Hematopoietic multipotent progenitor cell treated with erythropoietin and hydrocortisone succinate and interleukin-3 and kit ligand, for 6 days (in vitro differentiated cells): ENCODE measurements around the gene CHST13.

Experiments
- DNase-seq: peaks from one replicate; pipeline ENCODE4 v3.0.0-alpha.2; 2015

CHST13 gene

DNA sequence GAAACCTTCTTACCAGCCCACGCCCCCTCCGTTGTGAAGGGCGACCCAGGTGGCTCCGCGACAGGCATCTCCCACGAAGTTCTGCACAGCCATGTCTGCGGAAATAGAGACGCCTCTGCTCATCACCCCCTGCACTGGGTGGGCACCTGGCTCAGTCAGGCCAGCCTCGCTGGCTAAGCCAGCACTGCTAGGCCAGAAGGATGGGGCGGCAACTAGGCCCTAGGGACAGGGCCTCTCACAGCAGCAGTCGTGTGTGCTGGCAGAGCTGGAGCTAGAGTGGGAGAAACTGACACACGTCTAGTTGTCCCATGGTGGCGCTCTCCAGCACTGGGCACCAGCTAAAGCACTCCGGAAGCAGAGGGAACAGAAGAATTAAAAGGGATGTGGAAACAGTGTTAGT lies 35.8 kb upstream of the CHST13 start:
- no peak for DNase-seq

DNA sequence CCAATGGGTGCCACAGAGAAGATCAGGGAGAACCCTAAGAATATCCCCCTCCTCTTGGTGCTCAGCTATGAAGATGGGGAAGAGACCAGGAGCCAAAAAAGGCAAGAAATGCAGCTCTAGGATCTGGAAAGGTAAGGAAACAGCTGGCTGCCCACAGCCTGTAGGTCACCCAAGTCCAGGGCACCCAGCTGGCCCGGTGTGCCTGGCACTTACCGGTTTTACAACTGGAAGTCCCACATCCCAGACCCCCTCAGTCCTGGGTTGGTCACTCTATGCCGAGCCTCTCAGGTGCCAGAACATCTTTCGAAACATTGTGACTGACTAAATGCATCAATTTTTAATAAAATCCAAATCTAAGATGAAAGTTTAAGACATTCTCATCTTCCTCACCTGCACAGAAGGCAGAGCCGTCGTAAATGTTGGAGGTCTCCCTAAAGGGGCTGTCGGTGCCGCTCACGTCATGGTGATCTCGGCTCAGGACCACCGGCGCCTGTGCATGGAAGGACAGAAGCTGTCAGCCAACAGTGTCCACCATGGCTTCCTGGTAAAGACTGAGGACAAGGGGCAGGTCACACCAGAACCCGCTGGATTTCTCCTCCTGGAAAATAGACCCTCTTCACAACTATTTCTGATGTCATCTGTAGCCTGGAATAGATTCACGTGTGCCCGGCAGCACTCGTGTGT lies 34.9 kb upstream of the CHST13 start:
- no peak for DNase-seq

GRCh38 chr3:126490619-126491018 lies 33.3 kb upstream of the CHST13 start:
- no peak for DNase-seq

GRCh38 chr3:126491221-126492013 lies 32.5 kb upstream of the CHST13 start:
- no peak for DNase-seq

DNA sequence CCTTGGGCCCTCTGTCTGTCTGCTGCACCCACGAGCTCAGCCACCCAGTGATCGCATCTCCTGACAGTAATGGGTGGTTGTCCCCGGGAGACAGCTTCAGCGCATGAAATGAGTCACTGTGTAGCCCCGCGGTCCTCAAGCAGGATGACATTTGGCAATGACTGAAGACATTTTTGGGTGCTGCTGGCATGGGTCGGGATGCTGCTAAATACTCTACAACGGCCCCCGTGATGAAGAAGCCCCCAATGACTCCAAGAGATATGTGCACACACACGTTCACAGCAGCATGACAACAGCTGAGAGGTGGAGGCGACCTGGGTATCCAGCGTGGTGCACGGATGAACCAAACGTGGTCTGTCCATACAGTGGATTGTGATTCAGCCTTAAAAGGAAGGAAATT lies 30.9 kb upstream of the CHST13 start:
- DNase-seq, result no peak

DNA sequence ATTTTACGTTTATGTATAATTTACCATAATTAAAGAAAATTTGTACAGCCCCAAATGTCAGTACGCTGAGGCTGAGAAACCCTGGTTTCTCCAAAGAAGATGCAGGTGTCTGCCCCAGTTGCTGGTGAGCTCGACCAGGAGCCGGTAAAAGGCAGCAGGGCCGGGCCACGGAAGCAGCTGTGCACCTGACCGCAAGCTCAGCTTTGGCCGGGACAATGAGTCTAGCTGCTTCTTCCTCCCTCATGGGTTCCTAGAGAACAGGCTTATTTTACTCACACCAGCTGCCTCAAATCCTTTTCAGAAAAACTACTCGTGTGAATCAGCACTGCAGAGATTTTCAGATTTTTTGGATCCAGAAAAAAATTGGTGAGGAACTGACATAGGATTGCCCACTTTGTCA lies 30.2 kb upstream of the CHST13 start:
- DNase-seq, result no peak

GRCh38 chr3:126494204-126494969 lies 29.6 kb upstream of the CHST13 start:
- DNase-seq, result no peak

DNA sequence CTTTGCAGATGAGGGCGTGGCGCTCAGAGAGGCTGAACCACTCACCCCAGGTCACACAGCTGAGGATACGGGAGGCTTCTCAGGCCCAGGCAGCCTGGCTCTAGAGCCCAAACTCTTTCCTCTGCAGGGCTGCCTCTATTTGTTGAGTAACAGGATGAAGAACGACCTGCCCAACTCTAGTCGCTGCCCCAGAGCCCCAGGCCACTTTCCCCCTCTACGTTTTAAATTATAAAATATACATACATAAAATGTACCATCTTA lies 29.1 kb upstream of the CHST13 start:
- DNase-seq, result no peak

- no peak for DNase-seq
These were observed 28.2 kb upstream of the CHST13 start for GRCh38 chr3:126495786-126496185.

DNA sequence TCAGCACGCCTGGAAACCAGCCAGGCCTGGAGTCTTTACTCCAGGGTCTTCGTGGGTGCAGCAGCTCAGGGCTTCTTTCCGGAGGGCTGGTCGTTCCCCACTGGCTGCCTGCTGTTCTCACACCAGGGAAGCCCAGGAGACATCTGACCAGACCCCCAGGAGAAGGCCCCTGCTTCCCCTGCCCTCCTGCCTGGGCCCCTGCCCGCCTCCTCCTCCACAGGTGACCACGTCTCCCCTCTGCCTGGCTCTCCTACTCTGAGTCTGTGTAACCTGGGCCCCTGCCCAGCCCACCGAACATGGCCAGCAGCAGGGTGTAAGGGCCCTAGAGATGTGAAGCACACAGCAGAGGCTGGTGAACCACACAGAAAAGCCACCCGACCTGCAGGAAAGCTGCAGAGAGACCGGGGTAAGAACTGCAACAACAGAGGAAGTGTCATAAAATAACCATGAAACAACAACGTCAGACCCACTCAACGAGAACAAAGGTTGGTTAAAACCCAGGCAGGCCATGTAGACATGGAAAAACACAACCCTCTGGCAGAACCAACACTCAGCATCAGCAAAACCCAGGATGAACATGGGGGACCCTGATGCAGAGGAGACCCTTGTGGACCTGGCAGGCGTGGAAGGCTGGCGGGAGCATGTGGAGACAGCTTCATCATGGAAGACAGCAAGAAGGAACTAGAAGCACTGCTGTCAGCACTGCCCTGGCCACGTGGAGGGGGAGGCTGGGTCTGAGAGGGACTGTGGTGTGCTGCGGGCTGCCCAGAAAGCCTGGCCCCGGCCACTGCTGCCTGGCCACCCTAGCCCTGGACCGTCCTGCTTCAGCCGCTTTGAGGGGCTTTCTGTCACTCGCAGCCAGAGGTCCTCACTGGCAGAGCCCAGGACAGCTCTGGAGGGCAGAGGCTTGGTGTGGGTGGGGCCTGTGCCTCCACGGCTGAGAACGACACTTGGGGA lies 26.8 kb upstream of the CHST13 start:
- peak; percentile 24 for DNase-seq

- no peak for DNase-seq
These were observed 26.0 kb upstream of the CHST13 start for GRCh38 chr3:126497956-126498355.

DNA sequence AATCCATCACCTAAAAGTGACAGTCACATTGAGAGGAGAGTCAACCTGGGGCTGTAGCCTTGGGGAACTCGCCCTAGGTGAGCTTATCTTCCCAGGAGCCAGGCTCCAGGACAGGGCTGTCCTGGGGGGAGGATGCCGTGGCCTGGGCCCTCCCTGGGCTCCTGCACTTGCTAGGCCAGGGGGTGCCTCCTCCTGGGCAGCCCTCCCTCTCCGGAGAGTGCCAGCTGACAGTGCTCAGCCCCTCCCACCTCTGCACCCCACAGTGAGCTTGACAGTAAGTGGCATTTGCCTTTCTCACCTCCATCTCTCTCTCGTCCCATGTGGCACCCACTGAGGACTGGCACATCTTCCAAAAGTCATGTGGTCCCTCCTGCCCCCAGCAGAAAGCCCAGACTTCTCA lies 25.5 kb upstream of the CHST13 start:
- no peak for DNase-seq

GRCh38 chr3:126498929-126499328 lies 25.0 kb upstream of the CHST13 start:
- DNase-seq, result no peak

- DNase-seq, result no peak
These were observed 24.6 kb upstream of the CHST13 start for GRCh38 chr3:126499401-126499800.

DNA sequence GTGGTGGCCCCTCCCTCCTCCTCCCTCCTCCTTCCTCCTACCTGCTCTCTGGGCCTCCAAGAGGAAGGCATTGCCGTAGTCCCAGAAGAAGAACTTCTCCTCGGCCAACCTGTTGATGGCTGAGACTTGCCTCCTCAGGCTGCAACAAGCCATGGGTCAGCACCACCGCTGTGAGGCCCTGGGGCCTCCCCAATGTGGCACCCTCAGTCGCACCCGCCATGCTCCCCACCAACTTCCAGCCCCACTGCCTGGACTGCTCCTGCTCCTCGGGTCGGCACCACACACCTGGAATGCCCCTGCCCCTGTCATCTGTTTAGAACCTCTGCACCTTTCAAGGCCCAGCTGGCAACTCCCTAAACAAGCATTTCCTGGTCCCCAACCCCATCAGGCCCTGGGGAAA lies 23.9 kb upstream of the CHST13 start:
- DNase-seq, result no peak

GRCh38 chr3:126501054-126501453 lies 22.9 kb upstream of the CHST13 start:
- DNase-seq, result no peak

GRCh38 chr3:126501736-126502135 lies 22.2 kb upstream of the CHST13 start:
- DNase-seq, result no peak

GRCh38 chr3:126502656-126503055 lies 21.3 kb upstream of the CHST13 start:
- DNase-seq, result no peak

GRCh38 chr3:126503701-126504100 lies 20.3 kb upstream of the CHST13 start:
- DNase-seq, result no peak

DNA sequence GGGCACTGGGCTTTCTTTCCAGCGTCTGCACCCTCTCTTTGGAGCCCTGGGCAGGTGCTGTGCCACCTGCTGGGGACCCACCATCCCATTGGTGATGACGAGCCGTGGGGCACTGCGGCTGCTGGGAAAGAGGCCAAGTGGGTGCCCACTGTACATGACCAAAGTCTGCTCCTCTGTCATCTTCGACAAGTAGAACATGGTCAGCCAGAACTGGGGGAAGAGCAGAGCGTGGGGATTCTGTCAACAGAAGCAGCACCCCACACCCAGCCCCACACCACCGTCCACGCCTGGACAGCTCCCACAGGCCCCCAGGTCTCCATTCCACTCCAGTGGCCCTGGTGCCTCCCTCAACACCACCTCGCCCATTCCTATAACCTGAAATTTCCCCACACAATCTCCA lies 16.1 kb upstream of the CHST13 start:
- no peak for DNase-seq

DNA sequence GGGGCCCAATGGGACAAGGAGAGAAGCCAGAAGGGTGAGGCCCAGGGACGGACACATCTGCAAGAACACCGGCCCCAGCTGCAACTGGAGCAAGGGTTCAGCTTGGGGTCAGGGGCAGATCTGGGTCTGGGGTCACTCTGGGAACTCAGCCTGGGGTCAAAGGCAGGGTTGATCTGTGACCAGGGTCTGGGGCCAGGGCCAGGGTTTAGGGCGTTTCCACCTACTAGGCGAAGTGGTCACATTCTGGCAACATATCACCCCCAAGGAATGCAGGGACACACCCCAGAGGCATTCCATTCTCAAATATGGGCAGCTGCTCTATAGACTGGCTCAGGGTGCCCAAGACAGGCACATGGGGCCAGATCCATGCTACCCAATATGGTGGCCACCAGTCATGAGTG lies 15.4 kb upstream of the CHST13 start:
- no peak for DNase-seq

- no peak for DNase-seq
These were observed 14.2 kb upstream of the CHST13 start for GRCh38 chr3:126509597-126510307.
